Measurements from ENCODE around the gene MAGEA9.
"Not testable (repeated sequence)": the region's sequence is repeated elsewhere in the genome, so short reads cannot be mapped to it uniquely, and the experiment has no call there.

Gene MAGEA9

GRCh38 chrX:149807747-149808458, 26.2 kb downstream of the MAGEA9 start:
- DNase-seq (ENCODE audit: low read depth), result no peak

- DNase-seq (ENCODE audit: low read depth), result no peak
Observed at GRCh38 chrX:149818652-149819051, 36.9 kb downstream of the MAGEA9 start.

- no peak for DNase-seq (ENCODE audit: low read depth)
Observed at GRCh38 chrX:149819371-149819770, 37.6 kb downstream of the MAGEA9 start.

- no peak for DNase-seq (ENCODE audit: low read depth)
Observed at GRCh38 chrX:149825424-149825823, 43.7 kb downstream of the MAGEA9 start.

- no peak for DNase-seq (ENCODE audit: low read depth)
Observed at GRCh38 chrX:149827254-149827653, 45.5 kb downstream of the MAGEA9 start.

- DNase-seq (ENCODE audit: low read depth), result no peak
Observed at GRCh38 chrX:149829751-149830191, 48.0 kb downstream of the MAGEA9 start.

- DNase-seq (ENCODE audit: low read depth), result no peak
Observed at GRCh38 chrX:149830192-149830873, 48.6 kb downstream of the MAGEA9 start.

- no peak for DNase-seq (ENCODE audit: low read depth)
Observed at GRCh38 chrX:149831473-149831872, 49.7 kb downstream of the MAGEA9 start.

- DNase-seq (ENCODE audit: low read depth), result not testable (repeated sequence)
Observed at GRCh38 chrX:149836728-149837127, 55.0 kb downstream of the MAGEA9 start.

GRCh38 chrX:149837167-149837566, 55.4 kb downstream of the MAGEA9 start:
- DNase-seq (ENCODE audit: low read depth), result no peak

Data from fibroblast of the conjunctiva (primary cell).